Mammary epithelial cell (primary cell): ENCODE results near the gene WFDC1.

Source experiments
- EZH2 ChIP-seq: IDR thresholded peaks from 2 replicates; pipeline ENCODE4 v1.6.1; 2012; ENCODE audit warnings: low read length, inconsistent platforms, borderline replicate concordance
- TF ChIP-seq, protein P1 (sequence below), 2 donors: IDR thresholded peaks in 1 of 2; conservative IDR thresholded peaks in 1 of 2; 2 replicates each; pipeline ENCODE4 v1.5.1; 2011 to 2012; ENCODE audit warnings: inconsistent platforms in 2 of 2, low read length in 2 of 2, mild to moderate bottlenecking in 2 of 2, control low read depth in 1 of 2, low read depth in 1 of 2; ENCODE audit not compliant: insufficient read depth in 1 of 2; ENCODE audit errors: extremely low read depth in 1 of 2

GRCh38 chr16:84334058-84334457, 39.4 kb downstream of the WFDC1 start:
- TF ChIP-seq, protein P1, sequence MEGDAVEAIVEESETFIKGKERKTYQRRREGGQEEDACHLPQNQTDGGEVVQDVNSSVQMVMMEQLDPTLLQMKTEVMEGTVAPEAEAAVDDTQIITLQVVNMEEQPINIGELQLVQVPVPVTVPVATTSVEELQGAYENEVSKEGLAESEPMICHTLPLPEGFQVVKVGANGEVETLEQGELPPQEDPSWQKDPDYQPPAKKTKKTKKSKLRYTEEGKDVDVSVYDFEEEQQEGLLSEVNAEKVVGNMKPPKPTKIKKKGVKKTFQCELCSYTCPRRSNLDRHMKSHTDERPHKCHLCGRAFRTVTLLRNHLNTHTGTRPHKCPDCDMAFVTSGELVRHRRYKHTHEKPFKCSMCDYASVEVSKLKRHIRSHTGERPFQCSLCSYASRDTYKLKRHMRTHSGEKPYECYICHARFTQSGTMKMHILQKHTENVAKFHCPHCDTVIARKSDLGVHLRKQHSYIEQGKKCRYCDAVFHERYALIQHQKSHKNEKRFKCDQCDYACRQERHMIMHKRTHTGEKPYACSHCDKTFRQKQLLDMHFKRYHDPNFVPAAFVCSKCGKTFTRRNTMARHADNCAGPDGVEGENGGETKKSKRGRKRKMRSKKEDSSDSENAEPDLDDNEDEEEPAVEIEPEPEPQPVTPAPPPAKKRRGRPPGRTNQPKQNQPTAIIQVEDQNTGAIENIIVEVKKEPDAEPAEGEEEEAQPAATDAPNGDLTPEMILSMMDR (conservative IDR thresholded peaks at IDR 0.05 in 1 of 2, IDR thresholded peaks at IDR 0.05 in 1 of 2; ENCODE audit: extremely low read depth in 1 of 2, insufficient read depth in 1 of 2, low read depth in 1 of 2, low read length in 2 of 2): no peak
- TF ChIP-seq EZH2: no peak
